ENCODE data around the gene PSENEN. TPM values are rescaled to one million over a fixed set of nuclear protein-coding genes. Genes with fewer than 3 reads are reported as not detected.

Gene PSENEN
- total RNA-seq, 1 experiment from 2014 or later: 70.2 TPM

DNA sequence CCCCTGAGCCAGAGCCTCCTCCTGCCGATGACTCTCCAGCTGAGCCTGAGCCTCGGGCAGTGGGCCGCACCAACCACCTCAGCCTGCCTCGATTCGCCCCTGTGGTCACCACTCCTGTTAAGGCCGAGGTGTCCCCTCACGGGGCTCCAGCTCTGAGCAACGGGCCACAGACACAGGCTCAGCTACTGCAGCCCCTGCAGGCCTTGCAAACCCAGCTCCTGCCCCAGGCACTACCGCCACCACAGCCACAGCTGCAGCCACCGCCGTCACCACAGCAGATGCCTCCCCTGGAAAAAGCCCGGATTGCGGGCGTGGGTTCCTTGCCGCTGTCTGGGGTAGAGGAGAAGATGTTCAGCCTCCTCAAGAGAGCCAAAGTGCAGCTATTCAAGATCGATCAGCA lies 24.1 kb upstream of the PSENEN start:
- no peak overlapping the region for H3K27ac Mint-ChIP-seq (ENCODE audit: unreplicated experiment)
- H3K4me3 Mint-ChIP-seq (ENCODE audit: unreplicated experiment): no peak overlapping the region

DNA sequence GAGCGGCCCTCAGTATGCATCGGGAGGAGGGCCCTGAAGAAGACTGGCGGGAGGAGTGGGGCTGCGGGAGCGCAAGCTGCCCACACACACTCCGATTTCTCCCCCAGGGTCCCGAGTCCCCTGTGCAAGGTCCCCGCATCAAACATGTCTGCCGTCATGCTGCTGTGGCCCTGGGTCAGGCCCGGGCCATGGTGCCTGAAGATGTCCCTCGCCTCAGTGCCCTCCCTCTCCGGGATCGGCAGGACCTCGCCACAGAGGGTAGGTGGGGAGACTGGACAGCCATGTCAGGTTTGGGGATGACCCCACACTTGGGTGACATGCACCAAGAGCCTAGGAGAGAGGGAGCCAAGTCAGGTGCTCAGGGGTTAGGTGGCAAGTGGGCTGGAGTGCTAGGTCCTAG lies 23.0 kb upstream of the PSENEN start:
- TF ChIP-seq, protein P1, sequence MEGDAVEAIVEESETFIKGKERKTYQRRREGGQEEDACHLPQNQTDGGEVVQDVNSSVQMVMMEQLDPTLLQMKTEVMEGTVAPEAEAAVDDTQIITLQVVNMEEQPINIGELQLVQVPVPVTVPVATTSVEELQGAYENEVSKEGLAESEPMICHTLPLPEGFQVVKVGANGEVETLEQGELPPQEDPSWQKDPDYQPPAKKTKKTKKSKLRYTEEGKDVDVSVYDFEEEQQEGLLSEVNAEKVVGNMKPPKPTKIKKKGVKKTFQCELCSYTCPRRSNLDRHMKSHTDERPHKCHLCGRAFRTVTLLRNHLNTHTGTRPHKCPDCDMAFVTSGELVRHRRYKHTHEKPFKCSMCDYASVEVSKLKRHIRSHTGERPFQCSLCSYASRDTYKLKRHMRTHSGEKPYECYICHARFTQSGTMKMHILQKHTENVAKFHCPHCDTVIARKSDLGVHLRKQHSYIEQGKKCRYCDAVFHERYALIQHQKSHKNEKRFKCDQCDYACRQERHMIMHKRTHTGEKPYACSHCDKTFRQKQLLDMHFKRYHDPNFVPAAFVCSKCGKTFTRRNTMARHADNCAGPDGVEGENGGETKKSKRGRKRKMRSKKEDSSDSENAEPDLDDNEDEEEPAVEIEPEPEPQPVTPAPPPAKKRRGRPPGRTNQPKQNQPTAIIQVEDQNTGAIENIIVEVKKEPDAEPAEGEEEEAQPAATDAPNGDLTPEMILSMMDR (IDR thresholded peaks at IDR 0.05; ENCODE audit: insufficient read depth in 1 of 2, low read depth in 1 of 2, low read length in 1 of 2, severe bottlenecking in 1 of 2, unreplicated experiment in 1 of 2): no peak
- H3K27me3 ChIP-seq (replicated peaks; ENCODE audit: control insufficient read depth, insufficient read depth, low read length): no peaks in the 10 kb centered on the region
- peaks cover 7% of the 10 kb centered on the region for H3K4me1 Mint-ChIP-seq (ENCODE audit: low read depth, unreplicated experiment)
- H3K36me3 ChIP-seq (ENCODE audit: control insufficient read depth, insufficient read depth, low read length): peaks cover 4% of the 10 kb centered on the region
- no peaks in the 10 kb centered on the region for H3K9me3 Mint-ChIP-seq (ENCODE audit: unreplicated experiment)
- DNase-seq: no peak
- no peaks in the 10 kb centered on the region for H3K4me1 ChIP-seq
- no peak overlapping the region for H3K4me3 Mint-ChIP-seq (ENCODE audit: unreplicated experiment)
- POLR2A ChIA-PET: no interaction called here
- intact Hi-C loops (cut with micrococcal nuclease; ENCODE audit: unreplicated experiment): no loop called here
- peak overlapping the region; percentile 55 for H3K27ac Mint-ChIP-seq (ENCODE audit: unreplicated experiment)
- CTCF ChIA-PET: no interaction called here
- no peak overlapping the region for H3K4me3 ChIP-seq (ENCODE audit: low read depth, low read length)
- H3K9me3 ChIP-seq: no peaks in the 10 kb centered on the region
- H3K27me3 Mint-ChIP-seq (ENCODE audit: insufficient read depth, unreplicated experiment): no peaks in the 10 kb centered on the region
- TSS peak; percentile 0 for BruUV-seq (replicated peaks)
- peaks cover 74% of the 10 kb centered on the region for H3K36me3 Mint-ChIP-seq (ENCODE audit: insufficient read depth, unreplicated experiment)

More for the DNA sequence above, 24.1 kb upstream of the PSENEN start:
- CTCF ChIA-PET: no interaction called here
- Mint-ChIP-seq H3K9me3 (ENCODE audit: unreplicated experiment) (no peaks in the 10 kb centered on the region), H3K36me3 (ENCODE audit: insufficient read depth, unreplicated experiment) (peaks cover 67% of the 10 kb centered on the region), H3K27me3 (ENCODE audit: insufficient read depth, unreplicated experiment) (no peaks in the 10 kb centered on the region), H3K4me1 (ENCODE audit: low read depth, unreplicated experiment) (peaks cover 7% of the 10 kb centered on the region)
- no peaks in the 10 kb centered on the region for H3K4me1 ChIP-seq
- intact Hi-C loops (cut with micrococcal nuclease; ENCODE audit: unreplicated experiment): no loop called here
- no peak overlapping the region for H3K4me3 ChIP-seq (ENCODE audit: low read depth, low read length)
- H3K27me3 ChIP-seq (replicated peaks; ENCODE audit: control insufficient read depth, insufficient read depth, low read length): no peaks in the 10 kb centered on the region
- H3K9me3 ChIP-seq: no peaks in the 10 kb centered on the region
- BruUV-seq (replicated peaks): no TSS peak
- POLR2A ChIA-PET: no interaction called here
- peaks cover 4% of the 10 kb centered on the region for H3K36me3 ChIP-seq (ENCODE audit: control insufficient read depth, insufficient read depth, low read length)
- TF ChIP-seq, protein P1 (IDR thresholded peaks at IDR 0.05; ENCODE audit: insufficient read depth in 1 of 2, low read depth in 1 of 2, low read length in 1 of 2, severe bottlenecking in 1 of 2, unreplicated experiment in 1 of 2): no peak
- DNase-seq: no peak

DNA sequence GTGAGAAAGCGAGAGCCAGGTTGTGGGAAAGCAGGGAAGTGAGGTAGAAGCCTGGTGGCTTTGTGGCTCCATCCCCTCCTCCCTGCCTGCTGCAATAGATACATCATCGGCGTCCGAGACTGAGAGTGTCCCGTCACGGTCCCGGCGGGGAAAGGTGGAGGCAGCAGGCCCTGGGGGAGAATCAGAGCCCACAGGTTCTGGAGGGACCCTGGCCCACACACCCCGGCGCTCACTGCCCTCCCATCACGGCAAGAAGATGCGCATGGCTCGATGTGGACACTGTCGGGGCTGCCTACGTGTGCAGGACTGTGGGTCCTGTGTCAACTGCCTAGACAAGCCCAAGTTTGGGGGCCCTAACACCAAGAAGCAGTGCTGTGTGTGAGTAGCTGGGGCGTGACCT lies 22.6 kb upstream of the PSENEN start:
- Mint-ChIP-seq H3K9me3 (ENCODE audit: unreplicated experiment) (no peaks in the 10 kb centered on the region), H3K4me1 (ENCODE audit: low read depth, unreplicated experiment) (peaks cover 7% of the 10 kb centered on the region), H3K4me3 (ENCODE audit: unreplicated experiment) (no peak overlapping the region), H3K27me3 (ENCODE audit: insufficient read depth, unreplicated experiment) (no peaks in the 10 kb centered on the region), H3K27ac (ENCODE audit: unreplicated experiment) (peak overlapping the region; percentile 55), H3K36me3 (ENCODE audit: insufficient read depth, unreplicated experiment) (peaks cover 78% of the 10 kb centered on the region)
- ChIA-PET POLR2A (interaction anchor here (0.7 kb wide), 1 partner anchor 18 kb away, joined by 4 read pairs; no protein-coding TSS in a partner anchor), CTCF (no interaction called here)
- Histone ChIP-seq H3K27me3 (replicated peaks; ENCODE audit: control insufficient read depth, insufficient read depth, low read length) (no peaks in the 10 kb centered on the region), H3K4me1 (no peaks in the 10 kb centered on the region), H3K36me3 (ENCODE audit: control insufficient read depth, insufficient read depth, low read length) (peaks cover 5% of the 10 kb centered on the region), H3K4me3 (ENCODE audit: low read depth, low read length) (no peak overlapping the region), H3K9me3 (no peaks in the 10 kb centered on the region)
- intact Hi-C loops (cut with micrococcal nuclease; ENCODE audit: unreplicated experiment): no loop called here
- no peak for DNase-seq
- TF ChIP-seq, protein P1 (IDR thresholded peaks at IDR 0.05; ENCODE audit: insufficient read depth in 1 of 2, low read depth in 1 of 2, low read length in 1 of 2, severe bottlenecking in 1 of 2, unreplicated experiment in 1 of 2): no peak
- BruUV-seq (replicated peaks): no TSS peak
